ENCODE data around the gene ARL2BP.

The ARL2BP gene

DNA sequence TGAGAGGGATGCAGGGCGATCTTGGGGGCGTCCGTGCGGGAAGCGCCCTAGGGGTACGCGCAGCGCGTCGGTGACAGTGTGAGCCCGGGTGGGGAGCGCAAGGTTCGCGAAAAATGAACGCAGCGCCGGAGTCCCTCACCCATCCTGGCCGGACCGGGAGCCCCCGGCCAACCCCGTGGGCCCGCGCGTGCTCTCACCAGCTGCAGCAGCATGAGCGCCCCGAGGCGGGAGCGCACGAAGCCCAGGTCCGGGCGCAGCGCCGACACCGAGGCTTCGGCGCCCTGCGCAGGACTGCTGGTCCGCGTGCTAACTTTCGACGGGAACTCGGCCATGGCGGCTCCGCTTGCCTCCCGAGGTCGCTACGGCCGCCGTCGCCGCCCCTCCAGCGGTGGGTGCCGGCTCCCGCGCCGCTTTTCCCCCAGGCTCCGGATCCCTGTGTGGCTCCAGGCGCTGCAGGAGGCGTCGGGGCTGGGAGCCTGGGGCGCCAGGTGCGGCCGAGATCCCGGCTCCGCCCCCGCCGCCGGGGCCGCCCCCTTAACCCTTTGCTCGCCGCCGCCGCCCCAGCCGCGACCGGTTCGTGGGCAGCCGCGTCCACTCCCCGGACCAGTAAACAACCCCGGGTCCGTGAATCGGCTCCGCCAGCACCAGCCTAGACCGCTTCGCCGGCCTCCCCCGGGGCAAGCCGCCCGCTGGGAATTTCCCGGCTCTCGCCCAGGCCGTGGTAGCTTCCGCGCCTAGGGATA, 39.3 kb downstream of the ARL2BP start, which contains the start of gene PLLP:
Gene PLLP (minus strand): TSS at position 464 of the 743 bp plus-strand sequence. CDS start 132 bp downstream, at position 332.
- DNase-seq: peak; percentile 29

DNA sequence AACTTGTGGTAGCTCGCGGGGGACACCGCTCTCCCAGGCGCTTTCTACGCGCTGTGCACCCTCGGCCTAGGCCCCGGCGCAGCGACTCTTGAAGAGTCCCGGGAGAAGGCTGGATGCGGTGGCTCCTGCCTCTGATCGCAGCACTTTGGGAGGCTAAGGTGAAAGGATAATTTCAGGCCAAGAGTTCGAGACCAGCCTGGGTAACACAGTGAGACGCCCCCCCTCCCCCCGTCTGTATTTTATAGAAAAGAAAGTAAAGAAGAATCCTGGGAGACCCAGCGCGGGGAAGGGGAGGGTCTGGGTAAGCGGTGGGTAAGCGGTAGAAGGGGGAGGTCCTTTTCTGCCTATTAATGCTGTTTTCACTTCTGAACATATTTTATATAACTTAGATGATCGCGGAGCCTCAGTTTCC, 39.9 kb downstream of the ARL2BP start:
- DNase-seq: no peak

GRCh38 chr16:57285379-57285778, 40.3 kb downstream of the ARL2BP start:
- DNase-seq: no peak

DNA sequence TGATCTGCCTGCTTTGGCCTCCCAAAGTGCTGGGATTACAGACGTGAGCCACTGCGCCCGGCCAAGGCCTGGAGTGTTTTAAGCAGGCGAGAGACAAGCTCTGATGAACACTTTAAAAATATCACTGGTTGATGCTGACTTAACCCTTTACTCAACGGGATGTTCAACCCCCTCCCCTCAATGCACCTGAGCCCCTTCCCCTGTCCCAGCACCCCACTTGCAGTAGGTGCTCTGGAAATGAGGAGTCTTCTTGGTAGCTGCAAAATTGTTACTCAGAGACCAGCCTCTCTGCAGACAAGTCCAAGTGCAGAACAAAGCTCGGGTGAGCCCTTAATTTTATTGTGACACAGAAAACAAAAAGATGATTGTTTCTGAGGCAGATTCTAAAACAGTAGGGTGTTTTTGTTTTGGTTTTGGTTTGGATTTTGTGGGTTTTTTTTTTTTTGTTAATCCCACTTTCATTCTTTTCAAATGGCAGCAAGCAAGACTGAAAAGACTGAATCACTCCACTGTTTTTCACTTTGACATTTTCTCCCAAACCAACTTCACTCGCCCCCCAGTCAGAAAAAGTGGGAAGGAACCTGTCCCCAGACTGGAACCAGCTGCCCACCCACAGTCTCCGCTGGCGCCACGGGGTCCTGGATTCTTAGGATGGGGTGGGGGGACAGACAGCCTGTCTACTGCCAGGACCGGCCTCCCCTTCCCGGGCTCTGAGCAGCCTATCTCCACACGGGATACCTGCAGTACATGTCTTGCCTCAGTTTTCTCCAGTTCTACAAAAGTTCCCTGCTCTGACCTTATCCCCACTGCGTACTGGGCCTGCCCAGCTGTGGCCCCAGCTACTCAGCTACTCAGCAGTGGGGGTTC, 44.6 kb downstream of the ARL2BP start:
- DNase-seq: no peak

- DNase-seq: no peak
Observed at GRCh38 chr16:57297856-57298255, 52.8 kb downstream of the ARL2BP start.

- DNase-seq: peak; percentile 22
Observed at GRCh38 chr16:57299009-57299718, 54.1 kb downstream of the ARL2BP start.

DNA sequence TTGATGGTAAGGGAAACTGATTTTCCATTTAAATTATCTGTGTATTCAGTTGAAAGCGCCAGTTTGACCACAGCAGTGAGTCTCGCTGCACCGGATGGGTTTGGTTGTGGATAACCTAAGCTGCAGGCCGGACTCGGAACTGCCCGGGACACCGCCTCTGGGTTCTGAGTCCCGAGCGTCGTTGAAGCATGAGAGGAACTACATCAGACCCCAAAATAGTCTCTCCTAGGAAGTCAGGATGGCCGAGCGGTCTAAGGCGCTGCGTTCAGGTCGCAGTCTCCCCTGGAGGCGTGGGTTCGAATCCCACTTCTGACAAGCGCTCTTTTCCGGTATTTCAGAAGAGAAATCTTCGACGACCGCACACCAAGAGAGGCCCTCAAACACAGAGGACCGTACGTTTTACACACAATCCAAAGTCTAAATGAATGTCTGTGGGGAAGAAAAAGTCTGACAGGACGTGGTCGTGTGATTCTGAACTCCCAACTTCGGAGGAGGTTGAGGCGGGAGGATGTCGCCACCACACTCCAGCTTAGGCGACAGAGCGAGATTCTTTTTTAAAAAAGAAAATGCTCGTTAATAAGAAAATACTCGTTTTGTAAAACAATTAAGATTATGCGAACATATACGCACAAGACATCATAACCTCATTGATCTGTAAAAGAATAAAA, 54.8 kb downstream of the ARL2BP start:
- DNase-seq: peak; percentile 69

DNA sequence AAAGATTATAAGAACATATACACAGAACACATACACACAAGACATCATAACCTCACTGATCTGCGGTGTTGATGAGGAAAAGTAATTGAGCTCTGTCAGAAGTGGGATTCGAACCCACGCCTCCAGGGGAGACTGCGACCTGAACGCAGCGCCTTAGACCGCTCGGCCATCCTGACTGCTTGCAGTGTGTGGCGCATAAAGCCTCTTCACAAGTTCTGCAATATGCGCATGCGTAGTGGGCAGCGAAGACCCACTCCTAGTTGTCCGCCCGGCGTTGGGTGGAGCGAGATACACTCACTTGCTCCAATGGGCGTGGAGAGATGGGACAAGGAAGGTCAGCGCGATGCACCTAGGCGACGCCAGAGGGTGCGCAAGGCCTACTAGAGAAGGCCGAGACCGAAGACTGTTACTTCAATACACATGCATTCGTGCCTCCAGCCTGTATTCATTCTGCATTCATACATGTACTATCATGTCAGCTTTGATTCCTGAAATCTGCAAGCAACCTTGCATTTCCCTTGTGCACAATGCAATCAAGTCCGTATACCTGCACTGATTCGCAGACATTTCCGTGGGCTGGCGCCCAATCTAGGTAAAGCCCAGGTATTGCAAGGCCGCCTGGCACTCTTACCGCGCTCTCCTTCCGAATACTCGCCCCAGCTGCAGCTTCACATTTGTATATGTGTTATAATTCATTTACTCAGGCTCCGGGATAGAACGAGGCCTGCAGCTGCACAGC, 55.5 kb downstream of the ARL2BP start:
- peak; percentile 93 for DNase-seq

- DNase-seq: no peak
Observed at GRCh38 chr16:57301126-57301817, 56.2 kb downstream of the ARL2BP start.
